Transverse colon (tissue), 4 donors: ENCODE results near the gene PBX1. TPM values are rescaled to one million over a fixed set of nuclear protein-coding genes. Genes with fewer than 3 reads are reported as not detected.

ENCODE experiments used
- DNase-seq: peaks from one replicate; pipeline ENCODE4 v3.0.0-alpha.2; 2019
- H3K27ac ChIP-seq, 4 donors: fragments of 200-600 bp; sonication (generic); 2 replicates each; pipeline ENCODE4 v1.5.1; 2016 to 2018; ENCODE audit warnings: inconsistent platforms in 4 of 4
- H3K27me3 ChIP-seq: fragments of 200-600 bp; sonication (generic); 2 replicates; pipeline ENCODE4 v1.5.1; 2017; ENCODE audit warnings: inconsistent platforms
- H3K36me3 ChIP-seq, 4 donors: fragments of 200-600 bp; sonication (generic); 2 replicates each; pipeline ENCODE4 v1.5.1; 2017 to 2019; ENCODE audit warnings: inconsistent platforms in 4 of 4
- H3K4me1 ChIP-seq, 4 donors: fragments of 200-600 bp; sonication (generic); 2 replicates each; pipeline ENCODE4 v1.5.1; 2017 to 2020; ENCODE audit warnings: inconsistent platforms in 4 of 4
- H3K4me3 ChIP-seq, 4 donors: fragments of 200-600 bp; sonication (generic); 1 replicate in 1 of 4; 2 replicates in 3 of 4; pipeline versions ENCODE4 v1.5.1 to v1.6.1; 2017 to 2019; ENCODE audit warnings: inconsistent platforms in 4 of 4
- H3K9me3 ChIP-seq, 2 donors: fragments of 200-600 bp; sonication (generic); 2 replicates each; pipeline ENCODE4 v1.5.1; 2017 to 2019; ENCODE audit warnings: inconsistent platforms in 2 of 2
- EP300 ChIP-seq: sonication (generic); formaldehyde crosslinking; IDR thresholded peaks from one replicate; pipeline ENCODE4 v1.6.1; 2017; ENCODE audit warnings: antibody characterized with exemption, low read depth
- POLR2A ChIP-seq: fragments of 450-650 bp; IDR thresholded peaks from one replicate; pipeline ENCODE4 v1.6.1; 2016; ENCODE audit warnings: antibody characterized with exemption, mild to moderate bottlenecking, moderate library complexity
- POLR2AphosphoS5 ChIP-seq, 3 donors: sonication (generic); formaldehyde crosslinking; IDR thresholded peaks; one replicate each; pipeline ENCODE4 v1.6.1; 2016; ENCODE audit warnings: antibody characterized with exemption in 3 of 3
- WGBS, 2 donors: methylation state at CpG; one replicate each; pipeline ENCODE4 v1.1.5; 2018; ENCODE audit warnings: low coverage in 1 of 2; 5-methylcytosine and 5-hydroxymethylcytosine counted together
- in situ Hi-C, 4 donors: fragments of 200-750 bp; cut with MboI; loops; one replicate each; pipeline versions ENCODE4 v1.15.0 to v1.15.1; 2017; ENCODE audit warnings: low sequenced_read_pairs in 3 of 4, low pct_ligation_motif_present in 1 of 4, low pct_unique_long_range_greater_than_20kb in 1 of 4
- intact Hi-C: fragments of 100-400 bp; cut with DNase I; formaldehyde crosslinking; loops from one replicate; pipeline ENCODE4 v1.15.1; 2023; ENCODE audit warnings: low total_unique reads
- total RNA-seq, 4 donors: library from RNA; depleted of rRNA; stranded (reverse); fragments of >200 nt; gene quantifications; one replicate each; pipeline ENCODE4 v1.1.0, GENCODE V29; 2016
- TF ChIP-seq, protein P1 (sequence below), 5 experiments: fragments of 200-600 bp in 3 of 5; fragments of 450-650 bp in 2 of 5; sonication (generic) in 3 of 5; IDR thresholded peaks; 1 replicate in 2 of 5; 2 replicates in 3 of 5; pipeline ENCODE4 v1.5.1; 2016 to 2017; ENCODE audit warnings: antibody characterized with exemption in 5 of 5, inconsistent platforms in 3 of 5, mild to moderate bottlenecking in 2 of 5, moderate library complexity in 1 of 5

PBX1 gene
- total RNA-seq, 4 donors from 2014 or later = 46.8 to 77.2 (median 50.7) TPM

- no peak for DNase-seq
- H3K4me1 ChIP-seq = peaks cover 0 to 6% (median 0%) of the 10 kb centered on the region in 4 donors
- H3K9me3 ChIP-seq = no peaks in the 10 kb centered on the region
- H3K36me3 ChIP-seq = no peaks in the 10 kb centered on the region
- no peaks in the 10 kb centered on the region for H3K27me3 ChIP-seq
- 66 to 85% methylated on average over 5 to 7 of the region's 7 CpGs for WGBS, 2 donors
- H3K27ac ChIP-seq = no peak overlapping the region
- H3K4me3 ChIP-seq = no peak overlapping the region
- in situ Hi-C loops = no loop called here
- TF ChIP-seq, protein P1, sequence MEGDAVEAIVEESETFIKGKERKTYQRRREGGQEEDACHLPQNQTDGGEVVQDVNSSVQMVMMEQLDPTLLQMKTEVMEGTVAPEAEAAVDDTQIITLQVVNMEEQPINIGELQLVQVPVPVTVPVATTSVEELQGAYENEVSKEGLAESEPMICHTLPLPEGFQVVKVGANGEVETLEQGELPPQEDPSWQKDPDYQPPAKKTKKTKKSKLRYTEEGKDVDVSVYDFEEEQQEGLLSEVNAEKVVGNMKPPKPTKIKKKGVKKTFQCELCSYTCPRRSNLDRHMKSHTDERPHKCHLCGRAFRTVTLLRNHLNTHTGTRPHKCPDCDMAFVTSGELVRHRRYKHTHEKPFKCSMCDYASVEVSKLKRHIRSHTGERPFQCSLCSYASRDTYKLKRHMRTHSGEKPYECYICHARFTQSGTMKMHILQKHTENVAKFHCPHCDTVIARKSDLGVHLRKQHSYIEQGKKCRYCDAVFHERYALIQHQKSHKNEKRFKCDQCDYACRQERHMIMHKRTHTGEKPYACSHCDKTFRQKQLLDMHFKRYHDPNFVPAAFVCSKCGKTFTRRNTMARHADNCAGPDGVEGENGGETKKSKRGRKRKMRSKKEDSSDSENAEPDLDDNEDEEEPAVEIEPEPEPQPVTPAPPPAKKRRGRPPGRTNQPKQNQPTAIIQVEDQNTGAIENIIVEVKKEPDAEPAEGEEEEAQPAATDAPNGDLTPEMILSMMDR (IDR thresholded peaks at IDR 0.05) = no peak
- no peak for TF ChIP-seq POLR2A
- TF ChIP-seq POLR2AphosphoS5 (IDR thresholded peaks at IDR 0.05) = no peak
- TF ChIP-seq EP300 = no peak
- intact Hi-C loops = no loop called here
Measured at GRCh38 chr1:164735315-164736052, 176.5 kb downstream of the PBX1 start.

DNA sequence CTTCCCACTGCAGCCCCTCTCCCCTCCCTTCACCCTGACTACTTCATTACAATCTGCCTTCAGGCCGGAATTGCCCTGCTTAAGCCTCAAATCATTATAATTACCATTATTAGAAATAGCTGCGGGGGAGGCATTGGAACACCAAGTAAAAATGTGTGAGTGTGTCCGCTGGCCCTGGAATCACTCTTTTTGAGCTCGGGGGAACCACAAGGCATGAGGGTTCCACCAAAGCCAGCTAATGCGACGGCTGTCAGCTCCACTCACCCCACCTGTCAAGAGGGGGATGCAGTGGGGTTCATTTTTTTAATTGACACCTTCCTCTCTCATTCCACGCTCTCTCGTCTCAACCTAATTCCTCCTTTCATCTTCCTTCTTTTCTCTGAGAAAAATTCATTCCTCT lies 177.2 kb downstream of the PBX1 start:
- TF ChIP-seq, protein P1 (IDR thresholded peaks at IDR 0.05) = no peak
- TF ChIP-seq POLR2AphosphoS5 (IDR thresholded peaks at IDR 0.05) (no peak), POLR2A (no peak), EP300 (no peak)

DNA sequence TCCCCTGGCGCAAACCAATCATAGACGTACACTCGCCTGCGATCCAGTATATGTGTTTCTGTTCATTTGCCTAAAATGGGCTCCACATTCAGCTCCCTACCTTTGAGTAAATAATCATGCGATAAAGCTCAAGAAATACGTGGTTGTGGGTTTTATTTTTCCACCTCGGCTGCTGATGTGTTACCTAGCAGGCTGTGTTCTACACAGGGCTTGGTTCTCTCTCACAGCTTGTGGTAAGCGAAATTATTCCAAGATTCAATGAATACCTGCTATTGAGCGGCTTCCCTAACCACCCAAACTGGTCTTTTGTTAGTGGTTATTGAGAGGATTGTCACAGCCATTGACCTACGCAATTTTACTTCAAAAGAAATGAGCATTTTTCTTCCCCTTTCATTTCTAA lies 180.2 kb downstream of the PBX1 start:
- H3K36me3 ChIP-seq = no peaks in the 10 kb centered on the region
- DNase-seq = no peak
- in situ Hi-C loops = no loop called here
- no peaks in the 10 kb centered on the region for H3K27me3 ChIP-seq
- peaks cover 0 to 6% (median 0%) of the 10 kb centered on the region in 4 donors for H3K4me1 ChIP-seq
- TF ChIP-seq EP300 (no peak), POLR2AphosphoS5 (IDR thresholded peaks at IDR 0.05) (no peak)
- TF ChIP-seq, protein P1 (IDR thresholded peaks at IDR 0.05) = no peak
- no peak overlapping the region for H3K27ac ChIP-seq
- no peak overlapping the region for H3K4me3 ChIP-seq
- WGBS, 2 donors = 92 to 98% methylated on average over 9 to 10 of the region's 10 CpGs
- H3K9me3 ChIP-seq = no peaks in the 10 kb centered on the region
- intact Hi-C loops = no loop called here

More for the DNA sequence above, 177.2 kb downstream of the PBX1 start:
- intact Hi-C loops = no loop called here
- in situ Hi-C loops = no loop called here
- Histone ChIP-seq H3K4me1 (peaks cover 0 to 6% (median 0%) of the 10 kb centered on the region in 4 donors), H3K36me3 (no peaks in the 10 kb centered on the region), H3K4me3 (no peak overlapping the region), H3K27me3 (no peaks in the 10 kb centered on the region), H3K9me3 (no peaks in the 10 kb centered on the region), H3K27ac (no peak overlapping the region)
- no peak for DNase-seq
- WGBS, 2 donors = 86 to 89% methylated on average over 7 to 8 of the region's 8 CpGs

DNA sequence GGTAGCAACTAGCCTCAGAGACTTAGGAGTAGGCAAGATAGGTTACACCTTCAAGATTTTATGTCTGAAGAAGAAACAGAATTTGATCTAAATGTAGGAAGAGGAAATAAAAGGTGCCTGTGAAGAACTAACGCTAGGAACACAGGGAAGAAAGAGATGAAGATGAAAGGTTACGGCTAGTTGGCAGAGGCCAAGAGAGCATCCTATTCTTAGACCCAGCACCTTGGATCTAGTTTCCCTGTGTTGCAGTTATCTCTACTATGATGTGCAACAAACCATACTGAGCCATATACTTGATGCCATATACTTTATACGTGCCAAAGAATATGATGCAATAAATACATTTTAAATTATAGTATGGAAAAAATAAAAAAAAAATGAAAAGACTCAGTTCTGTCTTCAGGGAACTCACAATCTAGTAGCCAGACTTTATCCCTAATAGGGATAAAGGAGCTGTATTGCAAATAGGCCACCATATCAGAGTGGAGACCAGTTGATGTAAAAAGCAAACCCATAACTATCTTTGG lies 181.1 kb downstream of the PBX1 start:
- Histone ChIP-seq H3K9me3 (no peaks in the 10 kb centered on the region), H3K27ac (no peak overlapping the region), H3K36me3 (no peaks in the 10 kb centered on the region), H3K4me3 (no peak overlapping the region), H3K4me1 (peaks cover 0 to 6% (median 0%) of the 10 kb centered on the region in 4 donors), H3K27me3 (no peaks in the 10 kb centered on the region)
- 86 to 90% methylated on average over 2 to 3 of the region's 3 CpGs for WGBS, 2 donors
- in situ Hi-C loops = no loop called here
- intact Hi-C loops = no loop called here
- TF ChIP-seq POLR2A = no peak
- TF ChIP-seq POLR2AphosphoS5 (IDR thresholded peaks at IDR 0.05) = no peak
- TF ChIP-seq, protein P1 (IDR thresholded peaks at IDR 0.05) = no peak
- TF ChIP-seq EP300 = no peak
- DNase-seq = no peak
